ENCODE results near the gene FCMR. TPM values are rescaled to one million over a fixed set of nuclear protein-coding genes. Genes with fewer than 3 reads are reported as not detected.

Gene FCMR
- total and polyA plus RNA-seq, 9 of the 15 experiments (the other 6 are each of a cell fraction or from before 2014, with no cell fraction given): 0.11 to 0.82 (median 0.20) TPM; not detected in 5

- TF ChIP-seq REST (IDR thresholded peaks at IDR 0.05; ENCODE audit: borderline replicate concordance) (0 out of 2 replicates have a peak, but pooled peaks have one; percentile 11), REST (CRISPR knock-in tag; IDR thresholded peaks at IDR 0.05; ENCODE audit: low read depth) (no peak), DMBX1 (CRISPR knock-in tag; IDR thresholded peaks at IDR 0.05; ENCODE audit: borderline replicate concordance) (no peak; the same call in 1 of the 2 replicates), ARID2 (IDR thresholded peaks at IDR 0.05) (no peak), CHD7 (IDR thresholded peaks at IDR 0.05; ENCODE audit: low read depth, low read length) (no peak), RFX1 (IDR thresholded peaks at IDR 0.05) (peak; percentile 54; the same call in 1 of the 2 replicates)
Measured at GRCh38 chr1:206955476-206956451, 34.0 kb upstream of the FCMR start (continued).

Data from K562 (cell line).